GM10266 (cell line): ENCODE measurements around the gene WIZ.

Experiments
- DNase-seq: peaks from one replicate; pipeline ENCODE4 v3.0.0; 2012; ENCODE audit errors: extremely low spot score
- CTCF ChIP-seq: IDR thresholded peaks from 2 replicates; pipeline ENCODE4 v1.5.1; 2012; ENCODE audit warnings: mild to moderate bottlenecking, low read depth; ENCODE audit not compliant: control insufficient read depth, insufficient read depth; ENCODE audit errors: missing control alignments

Gene WIZ

GRCh38 chr19:15469513-15470297 is 19.9 kb upstream of the WIZ start:
- no peak for TF ChIP-seq CTCF
- peak; percentile 33 for DNase-seq

- no peak for TF ChIP-seq CTCF
- no peak for DNase-seq
Observed at GRCh38 chr19:15468675-15469512, 19.1 kb upstream of the WIZ start.

GRCh38 chr19:15467734-15468214 is 18.0 kb upstream of the WIZ start:
- DNase-seq: no peak
- TF ChIP-seq CTCF: no peak

- TF ChIP-seq CTCF: no peak
- peak; percentile 70 for DNase-seq
Observed at GRCh38 chr19:15466851-15467733, 17.3 kb upstream of the WIZ start.

GRCh38 chr19:15464394-15465385 is 14.9 kb upstream of the WIZ start, which contains the start of gene RASAL3:
TSS of gene RASAL3 (minus strand) at chr19:15464544. CDS start at chr19:15464358, 186 bp downstream.
- DNase-seq: no peak
- no peak for TF ChIP-seq CTCF

GRCh38 chr19:15463861-15464371 is 14.2 kb upstream of the WIZ start:
- TF ChIP-seq CTCF: no peak
- peak; percentile 82 for DNase-seq
